ENCODE data around the gene C3orf52. TPM values are rescaled to one million over a fixed set of nuclear protein-coding genes. Genes with fewer than 3 reads are reported as not detected.

C3orf52 gene
- total RNA-seq, 1 donor from 2014 or later, result 3.7 TPM

DNA sequence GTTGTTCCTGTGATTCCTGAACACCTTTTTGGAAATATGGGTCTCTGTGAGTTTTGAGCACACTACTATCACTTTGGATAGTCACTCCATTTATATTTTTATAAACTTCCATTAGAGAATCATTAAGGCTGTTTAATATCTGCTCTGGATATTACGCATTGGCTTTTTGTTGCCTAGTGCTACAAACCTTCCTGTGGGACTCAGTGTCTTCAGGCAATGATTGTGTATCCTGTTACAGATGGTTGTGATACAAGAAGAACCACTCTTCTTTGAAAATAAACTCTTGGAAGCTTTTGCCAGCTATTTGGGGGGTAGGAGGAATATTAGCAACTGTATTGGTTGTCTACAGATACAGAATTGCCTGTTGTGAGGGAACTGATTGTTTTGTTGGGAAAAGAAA is 31.2 kb downstream of the C3orf52 start:
- Histone ChIP-seq H3K27ac (ENCODE audit: low read depth, low read length) (no peak overlapping the region), H3K27me3 (ENCODE audit: control insufficient read depth in 3 of 3, insufficient read depth in 3 of 3, low read length in 3 of 3) (no peaks in the 10 kb centered on the region), H3K9ac (ENCODE audit: low read depth in 1 of 3, low read length in 3 of 3) (no peak overlapping the region), H3K36me3 (ENCODE audit: control insufficient read depth in 3 of 3, insufficient read depth in 3 of 3, low read length in 3 of 3) (no peaks in the 10 kb centered on the region), H3K4me3 (ENCODE audit: low read length in 3 of 3) (no peak overlapping the region), H3K4me1 (ENCODE audit: control insufficient read depth in 3 of 3, insufficient read depth in 3 of 3, low read length in 3 of 3) (no peaks in the 10 kb centered on the region), H3K9me3 (ENCODE audit: control insufficient read depth in 3 of 3, low read length in 3 of 3) (no peaks in the 10 kb centered on the region)

DNA sequence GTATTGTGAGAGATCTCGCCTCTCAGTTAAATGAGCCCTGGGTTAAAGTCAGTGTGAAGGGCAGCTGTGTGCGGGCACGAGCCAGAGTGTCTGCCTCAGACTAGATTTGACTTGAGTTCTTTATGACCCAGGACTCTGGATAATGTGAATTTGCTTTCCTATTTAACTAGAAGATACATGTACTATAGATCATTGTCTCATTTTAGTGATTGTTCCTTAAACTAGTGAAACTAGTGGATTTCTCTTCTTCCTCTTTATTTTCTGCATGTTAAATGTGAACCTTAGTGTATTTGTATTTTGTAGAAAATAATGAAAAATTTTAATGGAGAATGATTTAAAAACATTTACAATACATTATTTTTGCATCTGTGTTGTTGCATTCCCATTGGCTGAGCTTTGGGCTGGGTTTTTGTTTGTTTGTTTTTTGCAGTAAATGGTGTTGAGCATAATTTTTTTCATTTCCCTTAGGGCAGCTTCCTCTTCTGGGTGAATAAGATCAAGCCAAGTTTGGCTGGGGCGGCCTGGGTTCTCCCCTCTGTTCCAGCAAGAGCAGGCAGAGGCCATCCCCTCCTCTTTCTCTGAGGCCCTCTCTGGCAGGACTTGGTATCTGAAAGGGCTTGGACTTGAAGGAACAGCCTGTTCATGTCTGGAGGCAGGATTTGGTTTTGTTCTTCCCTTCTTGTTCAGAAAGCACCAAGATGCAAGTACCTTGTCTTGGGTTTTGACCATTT is 31.8 kb downstream of the C3orf52 start:
- Histone ChIP-seq H3K27me3 (ENCODE audit: control insufficient read depth in 3 of 3, insufficient read depth in 3 of 3, low read length in 3 of 3) (no peaks in the 10 kb centered on the region), H3K9me3 (ENCODE audit: control insufficient read depth in 3 of 3, low read length in 3 of 3) (no peaks in the 10 kb centered on the region), H3K36me3 (ENCODE audit: control insufficient read depth in 3 of 3, insufficient read depth in 3 of 3, low read length in 3 of 3) (no peaks in the 10 kb centered on the region), H3K4me1 (ENCODE audit: control insufficient read depth in 3 of 3, insufficient read depth in 3 of 3, low read length in 3 of 3) (no peaks in the 10 kb centered on the region), H3K27ac (ENCODE audit: low read depth, low read length) (no peak overlapping the region), H3K9ac (ENCODE audit: low read depth in 1 of 3, low read length in 3 of 3) (no peak overlapping the region), H3K4me3 (ENCODE audit: low read length in 3 of 3) (no peak overlapping the region)

DNA sequence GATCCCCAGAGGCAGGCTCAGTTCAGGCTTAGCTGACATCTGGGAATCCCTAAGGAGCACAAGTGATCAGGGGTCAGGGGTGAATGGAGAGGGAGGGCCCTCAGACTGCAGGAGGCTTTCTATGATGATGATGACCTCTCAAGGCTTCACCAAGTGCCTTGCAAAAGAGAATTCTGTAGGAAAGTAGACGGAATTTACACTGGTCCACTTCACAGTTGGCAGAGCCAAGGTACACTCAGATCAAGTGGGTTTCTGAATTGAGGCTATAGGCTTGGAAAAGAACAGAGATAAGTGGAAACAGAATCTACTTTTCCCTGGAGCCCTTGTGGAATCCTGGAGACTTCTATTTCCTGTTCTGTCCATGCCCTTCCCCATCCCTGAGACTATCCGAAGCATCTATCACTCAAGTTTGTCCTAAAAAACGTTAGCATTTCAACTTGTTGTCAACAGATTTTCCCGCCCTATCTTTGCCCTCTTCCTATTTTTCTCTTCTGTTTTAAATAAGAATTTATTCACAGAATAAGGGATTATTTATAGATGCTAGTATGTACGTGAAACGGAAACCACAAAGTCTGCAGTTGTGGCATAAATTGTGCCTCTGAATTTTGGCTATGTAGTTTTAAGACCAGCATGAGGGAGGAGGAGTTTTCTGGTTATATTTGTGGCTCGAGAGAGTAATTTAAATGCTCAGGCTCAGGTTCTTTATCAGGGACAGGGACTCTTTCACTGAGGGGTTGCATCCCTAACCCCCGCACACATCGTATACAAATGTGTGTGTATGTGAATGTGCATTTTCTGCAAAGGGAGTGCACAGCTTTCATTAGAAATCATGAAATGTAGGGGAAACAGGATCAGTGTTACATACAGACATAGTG is 34.0 kb downstream of the C3orf52 start:
- Histone ChIP-seq H3K27me3 (ENCODE audit: control insufficient read depth in 3 of 3, insufficient read depth in 3 of 3, low read length in 3 of 3) (no peaks in the 10 kb centered on the region), H3K27ac (ENCODE audit: low read depth, low read length) (no peak overlapping the region), H3K36me3 (ENCODE audit: control insufficient read depth in 3 of 3, insufficient read depth in 3 of 3, low read length in 3 of 3) (no peaks in the 10 kb centered on the region), H3K4me1 (ENCODE audit: control insufficient read depth in 3 of 3, insufficient read depth in 3 of 3, low read length in 3 of 3) (no peaks in the 10 kb centered on the region), H3K9ac (ENCODE audit: low read depth in 1 of 3, low read length in 3 of 3) (no peak overlapping the region), H3K4me3 (ENCODE audit: low read length in 3 of 3) (no peak overlapping the region), H3K9me3 (ENCODE audit: control insufficient read depth in 3 of 3, low read length in 3 of 3) (no peaks in the 10 kb centered on the region)

DNA sequence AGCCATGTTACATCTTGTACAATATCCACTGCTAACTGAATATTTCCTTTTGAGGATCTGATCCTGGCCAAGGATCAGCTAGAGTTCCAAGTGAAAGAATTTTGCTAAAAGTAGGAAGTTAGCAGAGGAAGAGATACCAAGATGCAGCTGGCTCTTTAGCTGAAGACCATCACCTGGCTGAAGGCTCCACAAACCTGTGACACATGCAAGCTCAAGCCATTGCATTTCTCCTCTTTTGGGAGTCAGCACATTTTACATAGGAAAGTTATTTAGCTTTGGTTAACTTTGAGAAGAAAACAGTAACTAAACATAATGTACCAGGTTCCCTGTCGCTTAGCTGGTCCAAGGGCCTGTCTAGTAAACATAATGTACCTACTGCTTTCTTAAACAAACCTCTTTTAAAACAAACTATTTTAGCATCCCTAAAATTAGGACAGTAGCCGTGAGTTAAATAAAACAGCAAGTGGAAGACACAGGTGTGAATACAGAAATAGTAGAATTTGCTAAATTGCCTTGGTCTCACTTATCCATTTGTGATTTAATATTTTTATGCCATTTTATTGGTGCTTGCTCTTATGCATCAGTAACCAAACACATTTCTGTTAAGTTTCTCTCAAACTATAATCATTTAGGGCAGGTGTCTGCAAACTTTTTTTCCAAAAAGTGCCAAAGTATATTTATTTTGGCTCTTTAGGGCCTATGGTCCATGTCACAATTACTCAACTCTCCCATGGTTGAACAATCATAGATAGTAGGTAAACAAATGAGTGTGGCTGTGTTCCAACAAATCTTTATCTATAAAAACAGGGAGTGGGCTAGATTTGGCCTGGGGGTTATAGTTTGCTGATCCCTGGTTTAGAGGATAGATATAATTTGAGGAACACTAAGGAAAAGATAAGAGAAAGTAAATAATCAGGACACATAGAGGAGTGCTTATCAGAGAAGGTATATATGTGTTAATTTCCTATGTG is 35.7 kb downstream of the C3orf52 start:
- Histone ChIP-seq H3K9me3 (ENCODE audit: control insufficient read depth in 3 of 3, low read length in 3 of 3) (no peaks in the 10 kb centered on the region), H3K27me3 (ENCODE audit: control insufficient read depth in 3 of 3, insufficient read depth in 3 of 3, low read length in 3 of 3) (no peaks in the 10 kb centered on the region), H3K36me3 (ENCODE audit: control insufficient read depth in 3 of 3, insufficient read depth in 3 of 3, low read length in 3 of 3) (no peaks in the 10 kb centered on the region), H3K9ac (ENCODE audit: low read depth in 1 of 3, low read length in 3 of 3) (no peak overlapping the region), H3K27ac (ENCODE audit: low read depth, low read length) (no peak overlapping the region), H3K4me1 (ENCODE audit: control insufficient read depth in 3 of 3, insufficient read depth in 3 of 3, low read length in 3 of 3) (no peaks in the 10 kb centered on the region), H3K4me3 (ENCODE audit: low read length in 3 of 3) (no peak overlapping the region)

DNA sequence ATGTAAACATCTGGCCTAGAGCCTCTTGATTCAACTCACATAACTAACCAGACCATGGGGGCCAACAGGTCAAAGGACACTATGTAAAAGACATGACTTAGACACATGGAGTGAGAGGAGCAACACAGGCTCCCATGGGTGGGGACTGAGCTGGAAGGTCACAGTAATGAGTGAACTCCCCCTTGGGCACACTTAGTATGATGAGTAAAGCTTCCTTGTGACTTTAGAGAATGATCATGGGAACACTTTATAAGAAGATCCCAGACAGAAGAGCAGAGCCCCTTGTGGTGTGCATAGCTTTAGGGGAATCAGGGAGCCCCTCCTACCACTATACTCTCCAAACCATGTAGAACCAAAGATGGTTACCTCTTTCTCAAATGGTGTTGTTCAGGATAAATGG is 36.7 kb downstream of the C3orf52 start:
- no peak overlapping the region for H3K9ac ChIP-seq (ENCODE audit: low read depth in 1 of 3, low read length in 3 of 3)
- H3K36me3 ChIP-seq (ENCODE audit: control insufficient read depth in 3 of 3, insufficient read depth in 3 of 3, low read length in 3 of 3), result no peaks in the 10 kb centered on the region
- no peaks in the 10 kb centered on the region for H3K9me3 ChIP-seq (ENCODE audit: control insufficient read depth in 3 of 3, low read length in 3 of 3)
- H3K27ac ChIP-seq (ENCODE audit: low read depth, low read length), result no peak overlapping the region
- H3K4me3 ChIP-seq (ENCODE audit: low read length in 3 of 3), result no peak overlapping the region
- H3K4me1 ChIP-seq (ENCODE audit: control insufficient read depth in 3 of 3, insufficient read depth in 3 of 3, low read length in 3 of 3), result no peaks in the 10 kb centered on the region
- no peaks in the 10 kb centered on the region for H3K27me3 ChIP-seq (ENCODE audit: control insufficient read depth in 3 of 3, insufficient read depth in 3 of 3, low read length in 3 of 3)

DNA sequence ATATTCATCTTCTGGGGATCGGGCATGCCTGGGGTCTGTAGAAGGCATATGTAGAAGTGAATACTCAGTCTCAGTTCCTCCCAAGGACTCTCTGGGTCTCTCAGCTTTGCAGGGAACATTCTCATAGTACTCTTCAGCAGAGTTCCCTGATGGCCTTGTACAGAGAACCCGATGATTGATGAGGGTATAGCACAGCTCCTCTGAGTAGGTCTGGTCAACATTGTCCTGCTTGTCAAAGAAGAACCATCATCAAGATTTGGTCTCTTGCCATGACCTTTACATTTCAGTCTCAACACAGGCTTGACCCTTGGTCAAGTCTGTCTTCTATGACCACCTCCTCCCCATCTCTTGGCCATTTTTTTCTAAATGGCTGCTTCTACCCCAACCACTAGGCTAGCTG is 37.4 kb downstream of the C3orf52 start:
- no peaks in the 10 kb centered on the region for H3K4me1 ChIP-seq (ENCODE audit: control insufficient read depth in 3 of 3, insufficient read depth in 3 of 3, low read length in 3 of 3)
- H3K27ac ChIP-seq (ENCODE audit: low read depth, low read length), result no peak overlapping the region
- no peak overlapping the region for H3K9ac ChIP-seq (ENCODE audit: low read depth in 1 of 3, low read length in 3 of 3)
- H3K27me3 ChIP-seq (ENCODE audit: control insufficient read depth in 3 of 3, insufficient read depth in 3 of 3, low read length in 3 of 3), result no peaks in the 10 kb centered on the region
- H3K36me3 ChIP-seq (ENCODE audit: control insufficient read depth in 3 of 3, insufficient read depth in 3 of 3, low read length in 3 of 3), result no peaks in the 10 kb centered on the region
- H3K4me3 ChIP-seq (ENCODE audit: low read length in 3 of 3), result no peak overlapping the region
- no peaks in the 10 kb centered on the region for H3K9me3 ChIP-seq (ENCODE audit: control insufficient read depth in 3 of 3, low read length in 3 of 3)

DNA sequence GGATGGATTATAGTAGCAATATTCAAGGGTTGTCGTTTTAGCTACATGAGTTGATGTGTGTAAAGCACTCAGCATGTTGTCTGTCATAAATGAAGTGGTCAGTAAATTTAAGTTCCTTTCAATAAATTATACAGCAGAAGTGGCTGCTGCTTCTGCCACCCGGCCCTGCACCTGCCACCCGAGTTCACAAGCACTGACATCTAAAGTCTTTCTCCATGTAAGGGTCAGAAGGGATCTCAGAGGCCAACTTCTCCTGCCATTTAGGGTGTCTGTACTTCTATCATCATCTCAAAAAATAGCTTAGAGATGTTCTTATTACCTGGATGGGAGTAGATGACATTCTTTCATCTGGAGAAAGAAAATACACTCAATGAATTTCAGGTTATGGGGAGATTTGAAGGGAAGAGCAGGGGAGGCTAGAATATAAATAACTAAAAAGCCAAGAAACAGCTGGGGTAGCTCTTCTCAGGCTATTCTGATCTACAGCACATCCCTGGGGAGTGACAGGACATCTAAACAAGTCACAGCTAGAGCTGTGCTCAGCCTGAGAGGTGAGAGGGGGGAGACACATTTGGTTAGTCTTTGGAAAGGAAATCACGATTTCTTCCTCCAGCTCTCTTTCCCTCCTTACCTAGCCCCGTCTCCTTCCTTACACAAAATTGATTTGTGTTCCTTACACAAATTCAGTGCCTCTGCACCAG is 38.9 kb downstream of the C3orf52 start:
- Histone ChIP-seq H3K4me3 (ENCODE audit: low read length in 3 of 3) (no peak overlapping the region), H3K27ac (ENCODE audit: low read depth, low read length) (no peak overlapping the region), H3K9ac (ENCODE audit: low read depth in 1 of 3, low read length in 3 of 3) (no peak overlapping the region), H3K4me1 (ENCODE audit: control insufficient read depth in 3 of 3, insufficient read depth in 3 of 3, low read length in 3 of 3) (no peaks in the 10 kb centered on the region), H3K36me3 (ENCODE audit: control insufficient read depth in 3 of 3, insufficient read depth in 3 of 3, low read length in 3 of 3) (no peaks in the 10 kb centered on the region), H3K9me3 (ENCODE audit: control insufficient read depth in 3 of 3, low read length in 3 of 3) (no peaks in the 10 kb centered on the region), H3K27me3 (ENCODE audit: control insufficient read depth in 3 of 3, insufficient read depth in 3 of 3, low read length in 3 of 3) (no peaks in the 10 kb centered on the region)

DNA sequence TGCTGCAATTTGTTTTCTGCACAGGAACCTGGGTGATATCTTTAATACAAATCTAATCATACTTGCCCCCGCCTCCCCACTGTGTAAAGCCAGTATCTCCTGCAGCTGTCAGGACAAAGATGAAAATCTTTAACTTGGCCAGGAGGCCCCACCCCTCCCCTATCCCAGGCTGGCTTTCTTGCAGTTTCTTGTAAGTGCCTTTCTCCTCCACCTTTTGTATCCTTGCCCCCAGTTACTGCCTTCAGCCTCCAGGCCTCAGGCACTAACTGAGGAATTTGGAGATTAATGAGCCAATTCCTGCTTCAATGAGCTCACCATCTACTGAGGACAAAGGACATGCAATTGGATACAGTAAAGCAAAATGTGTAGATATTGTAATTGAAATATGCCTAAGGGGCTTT is 40.3 kb downstream of the C3orf52 start:
- H3K9ac ChIP-seq (ENCODE audit: low read depth in 1 of 3, low read length in 3 of 3), result no peak overlapping the region

More for the DNA sequence above, 40.3 kb downstream of the C3orf52 start:
- no peaks in the 10 kb centered on the region for H3K9me3 ChIP-seq (ENCODE audit: control insufficient read depth in 3 of 3, low read length in 3 of 3)
- no peak overlapping the region for H3K4me3 ChIP-seq (ENCODE audit: low read length in 3 of 3)
- H3K27ac ChIP-seq (ENCODE audit: low read depth, low read length), result no peak overlapping the region
- no peaks in the 10 kb centered on the region for H3K36me3 ChIP-seq (ENCODE audit: control insufficient read depth in 3 of 3, insufficient read depth in 3 of 3, low read length in 3 of 3)
- H3K27me3 ChIP-seq (ENCODE audit: control insufficient read depth in 3 of 3, insufficient read depth in 3 of 3, low read length in 3 of 3), result no peaks in the 10 kb centered on the region
- no peaks in the 10 kb centered on the region for H3K4me1 ChIP-seq (ENCODE audit: control insufficient read depth in 3 of 3, insufficient read depth in 3 of 3, low read length in 3 of 3)
